Measurements from ENCODE around the gene MRPL53. TPM values are rescaled to one million over a fixed set of nuclear protein-coding genes. Genes with fewer than 3 reads are reported as not detected.

Gene MRPL53
- polyA plus RNA-seq, 3 donors: 48.6 to 133 (median 106) TPM

- Mint-ChIP-seq H3K9me3 (peaks cover 0 to 27% (median 4%) of the 10 kb centered on the region in 7 donors), H3K4me1 (peaks cover 38% of the 10 kb centered on the region), H3K27ac (peak overlapping the region in 1 of 7 donors; percentile 24), H3K4me3 (peak overlapping the region; percentile 76 to 97), H3K36me3 (peaks cover 45 to 52% of the 10 kb centered on the region in 2 donors), H3K27me3 (ENCODE audit: low read depth in 3 of 3) (peaks cover 62 to 74% (median 65%) of the 10 kb centered on the region in 3 donors)
- H3K4me2 ChIP-seq (replicated peaks; ENCODE audit: extremely low read depth, low read length, poor library complexity, severe bottlenecking): peak overlapping the region; percentile 87
- no peak for DNase-seq
- no peaks in the 10 kb centered on the region for H4K20me1 ChIP-seq (ENCODE audit: insufficient read depth, low read length)
- H3K27ac ChIP-seq (ENCODE audit: low read depth in 1 of 2, low read length in 2 of 2): no peak overlapping the region
- peaks cover 36 to 38% of the 10 kb centered on the region in 2 donors for H3K4me1 ChIP-seq (ENCODE audit: control insufficient read depth in 1 of 2, insufficient read depth in 2 of 2, low read length in 2 of 2)
- no peak for TF ChIP-seq CTCF (IDR thresholded peaks at IDR 0.05)
- peaks cover 51 to 66% of the 10 kb centered on the region in 2 donors for H3K27me3 ChIP-seq (ENCODE audit: control insufficient read depth in 2 of 2, insufficient read depth in 2 of 2, low read length in 2 of 2)
- H3K79me2 ChIP-seq (ENCODE audit: insufficient read depth, low read length): no peaks in the 10 kb centered on the region
- peak overlapping the region; percentile 29 to 79 (median 35) for H3K4me3 ChIP-seq (replicated peaks in 1 of 3; ENCODE audit: low read depth in 2 of 3, low read length in 3 of 3)
- H3K9me3 ChIP-seq (replicated peaks in 1 of 2; ENCODE audit: control insufficient read depth in 1 of 2, insufficient read depth in 1 of 2, low read length in 2 of 2): peaks cover 0 to 20% of the 10 kb centered on the region in 2 donors
- peak overlapping the region; percentile 56 for H3K9ac ChIP-seq (ENCODE audit: insufficient read depth, low read length, poor library complexity, severe bottlenecking)
- WGBS (ENCODE audit: insufficient coverage): 4% methylated on average over 60 of the region's 61 CpGs
- H3K36me3 ChIP-seq (replicated peaks in 1 of 2; ENCODE audit: control insufficient read depth in 1 of 2, insufficient read depth in 2 of 2, low read length in 2 of 2): peaks cover 13 to 18% of the 10 kb centered on the region in 2 donors
- intact Hi-C loops (cut with micrococcal nuclease): no loop called here
- H2AFZ ChIP-seq (ENCODE audit: insufficient read depth, low read depth, low read length, poor library complexity, severe bottlenecking): peak overlapping the region; percentile 90
These were observed 25.5 kb upstream of the MRPL53 start for GRCh38 chr2:74497777-74498499.

- Mint-ChIP-seq H3K9me3 (peaks cover 0 to 27% (median 4%) of the 10 kb centered on the region in 7 donors), H3K4me3 (peak overlapping the region; percentile 76 to 97), H3K27me3 (ENCODE audit: low read depth in 3 of 3) (peaks cover 57 to 68% (median 64%) of the 10 kb centered on the region in 3 donors), H3K27ac (peak overlapping the region in 1 of 7 donors; percentile 24), H3K4me1 (peaks cover 32% of the 10 kb centered on the region), H3K36me3 (peaks cover 52 to 60% of the 10 kb centered on the region in 2 donors)
- Histone ChIP-seq H2AFZ (ENCODE audit: insufficient read depth, low read depth, low read length, poor library complexity, severe bottlenecking) (peak overlapping the region; percentile 90), H4K20me1 (ENCODE audit: insufficient read depth, low read length) (no peaks in the 10 kb centered on the region), H3K4me3 (replicated peaks in 1 of 3; ENCODE audit: low read depth in 2 of 3, low read length in 3 of 3) (peak overlapping the region in 1 of 3 experiments; percentile 79), H3K79me2 (ENCODE audit: insufficient read depth, low read length) (no peaks in the 10 kb centered on the region), H3K36me3 (replicated peaks in 1 of 2; ENCODE audit: control insufficient read depth in 1 of 2, insufficient read depth in 2 of 2, low read length in 2 of 2) (peaks cover 20 to 25% of the 10 kb centered on the region in 2 donors), H3K9me3 (replicated peaks in 1 of 2; ENCODE audit: control insufficient read depth in 1 of 2, insufficient read depth in 1 of 2, low read length in 2 of 2) (peaks cover 0 to 20% of the 10 kb centered on the region in 2 donors), H3K27me3 (ENCODE audit: control insufficient read depth in 2 of 2, insufficient read depth in 2 of 2, low read length in 2 of 2) (peaks cover 51 to 63% of the 10 kb centered on the region in 2 donors), H3K27ac (ENCODE audit: low read depth in 1 of 2, low read length in 2 of 2) (no peak overlapping the region), H3K9ac (ENCODE audit: insufficient read depth, low read length, poor library complexity, severe bottlenecking) (no peak overlapping the region), H3K4me1 (ENCODE audit: control insufficient read depth in 1 of 2, insufficient read depth in 2 of 2, low read length in 2 of 2) (peaks cover 30 to 31% of the 10 kb centered on the region in 2 donors), H3K4me2 (replicated peaks; ENCODE audit: extremely low read depth, low read length, poor library complexity, severe bottlenecking) (peak overlapping the region; percentile 87)
- WGBS (ENCODE audit: insufficient coverage): 83% methylated on average over 5 of the region's 19 CpGs
- no peak for DNase-seq
- intact Hi-C loops (cut with micrococcal nuclease): no loop called here
- no peak for TF ChIP-seq CTCF (IDR thresholded peaks at IDR 0.05)
These were observed 24.7 kb upstream of the MRPL53 start for GRCh38 chr2:74496997-74497776.

Data from CD14-positive monocyte (primary cell).